Measurements from ENCODE around the gene PLXDC1. TPM values are rescaled to one million over a fixed set of nuclear protein-coding genes. Genes with fewer than 3 reads are reported as not detected.

Gene PLXDC1
- total RNA-seq, 1 donor from 2014 or later, result 12.2 TPM

- no peak overlapping the region for H3K27ac ChIP-seq (replicated peaks)
- no peak overlapping the region for H3K4me3 ChIP-seq
- no peaks in the 10 kb centered on the region for H3K9me3 ChIP-seq (replicated peaks)
- TF ChIP-seq, protein P1, sequence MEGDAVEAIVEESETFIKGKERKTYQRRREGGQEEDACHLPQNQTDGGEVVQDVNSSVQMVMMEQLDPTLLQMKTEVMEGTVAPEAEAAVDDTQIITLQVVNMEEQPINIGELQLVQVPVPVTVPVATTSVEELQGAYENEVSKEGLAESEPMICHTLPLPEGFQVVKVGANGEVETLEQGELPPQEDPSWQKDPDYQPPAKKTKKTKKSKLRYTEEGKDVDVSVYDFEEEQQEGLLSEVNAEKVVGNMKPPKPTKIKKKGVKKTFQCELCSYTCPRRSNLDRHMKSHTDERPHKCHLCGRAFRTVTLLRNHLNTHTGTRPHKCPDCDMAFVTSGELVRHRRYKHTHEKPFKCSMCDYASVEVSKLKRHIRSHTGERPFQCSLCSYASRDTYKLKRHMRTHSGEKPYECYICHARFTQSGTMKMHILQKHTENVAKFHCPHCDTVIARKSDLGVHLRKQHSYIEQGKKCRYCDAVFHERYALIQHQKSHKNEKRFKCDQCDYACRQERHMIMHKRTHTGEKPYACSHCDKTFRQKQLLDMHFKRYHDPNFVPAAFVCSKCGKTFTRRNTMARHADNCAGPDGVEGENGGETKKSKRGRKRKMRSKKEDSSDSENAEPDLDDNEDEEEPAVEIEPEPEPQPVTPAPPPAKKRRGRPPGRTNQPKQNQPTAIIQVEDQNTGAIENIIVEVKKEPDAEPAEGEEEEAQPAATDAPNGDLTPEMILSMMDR (IDR thresholded peaks at IDR 0.05; ENCODE audit: borderline replicate concordance), result no peak
- no peaks in the 10 kb centered on the region for H3K4me1 ChIP-seq
- DNase-seq, result no peak
- intact Hi-C loops (cut with micrococcal nuclease), result loop anchor here (10.0 kb wide), 1 partner anchor 71 kb away; no protein-coding TSS in a partner anchor
- peaks cover under 1% of the 10 kb centered on the region for H3K36me3 ChIP-seq
- H3K27me3 ChIP-seq (ENCODE audit: low read depth), result no peaks in the 10 kb centered on the region
Observed at GRCh38 chr17:39073353-39073752, 78.1 kb downstream of the PLXDC1 start.

- intact Hi-C loops (cut with micrococcal nuclease), result loop anchor here (10.0 kb wide), 1 partner anchor 73 kb away; no protein-coding TSS in a partner anchor
Observed at GRCh38 chr17:39071573-39071972, 79.9 kb downstream of the PLXDC1 start.

GRCh38 chr17:39069114-39069756 is 82.2 kb downstream of the PLXDC1 start:
- DNase-seq, result no peak
- Histone ChIP-seq H3K36me3 (no peaks in the 10 kb centered on the region), H3K9me3 (replicated peaks) (no peaks in the 10 kb centered on the region), H3K4me3 (no peak overlapping the region), H3K27me3 (ENCODE audit: low read depth) (no peaks in the 10 kb centered on the region), H3K27ac (replicated peaks) (no peak overlapping the region), H3K4me1 (peaks cover 7% of the 10 kb centered on the region)
- intact Hi-C loops (cut with micrococcal nuclease), result no loop called here
- TF ChIP-seq, protein P1 (IDR thresholded peaks at IDR 0.05; ENCODE audit: borderline replicate concordance), result peak; percentile 76

More at GRCh38 chr17:39071573-39071972, 79.9 kb downstream of the PLXDC1 start:
- no peak overlapping the region for H3K27ac ChIP-seq (replicated peaks)
- TF ChIP-seq, protein P1 (IDR thresholded peaks at IDR 0.05; ENCODE audit: borderline replicate concordance), result no peak
- H3K36me3 ChIP-seq, result no peaks in the 10 kb centered on the region
- H3K4me3 ChIP-seq, result no peak overlapping the region
- H3K9me3 ChIP-seq (replicated peaks), result no peaks in the 10 kb centered on the region
- H3K4me1 ChIP-seq, result no peaks in the 10 kb centered on the region
- no peak for DNase-seq
- no peaks in the 10 kb centered on the region for H3K27me3 ChIP-seq (ENCODE audit: low read depth)

GRCh38 chr17:39064819-39065218 is 86.6 kb downstream of the PLXDC1 start:
- TF ChIP-seq, protein P1 (IDR thresholded peaks at IDR 0.05; ENCODE audit: borderline replicate concordance), result no peak
- Histone ChIP-seq H3K4me3 (no peak overlapping the region), H3K9me3 (replicated peaks) (no peaks in the 10 kb centered on the region), H3K27ac (replicated peaks) (no peak overlapping the region), H3K27me3 (ENCODE audit: low read depth) (no peaks in the 10 kb centered on the region), H3K4me1 (peaks cover 21% of the 10 kb centered on the region), H3K36me3 (no peaks in the 10 kb centered on the region)
- DNase-seq, result no peak
- intact Hi-C loops (cut with micrococcal nuclease), result no loop called here

DNA sequence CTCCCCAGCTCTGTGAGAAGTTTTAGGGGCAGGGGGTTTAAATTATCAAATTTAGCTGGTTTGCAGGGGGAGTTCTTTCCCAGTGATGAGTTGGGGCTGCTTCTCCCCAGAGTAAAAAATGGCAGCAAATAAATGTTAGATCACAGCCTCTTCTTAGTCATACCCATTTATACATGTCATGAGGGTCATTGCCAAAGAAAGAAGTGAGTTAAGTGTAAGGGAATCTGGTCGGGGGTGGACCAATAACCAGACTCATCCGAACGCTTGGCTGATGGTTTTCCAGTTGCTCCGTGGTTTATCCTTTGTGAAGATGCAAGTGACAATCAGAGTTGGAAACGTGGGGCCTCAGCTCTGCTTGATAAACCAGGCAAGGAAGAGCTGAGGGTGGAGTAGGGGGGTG is 87.1 kb downstream of the PLXDC1 start:
- TF ChIP-seq, protein P1 (IDR thresholded peaks at IDR 0.05; ENCODE audit: borderline replicate concordance), result no peak
- no peak for DNase-seq
- peaks cover 21% of the 10 kb centered on the region for H3K4me1 ChIP-seq
- H3K4me3 ChIP-seq, result no peak overlapping the region
- no peaks in the 10 kb centered on the region for H3K9me3 ChIP-seq (replicated peaks)
- no peaks in the 10 kb centered on the region for H3K36me3 ChIP-seq
- intact Hi-C loops (cut with micrococcal nuclease), result no loop called here
- H3K27me3 ChIP-seq (ENCODE audit: low read depth), result no peaks in the 10 kb centered on the region
- no peak overlapping the region for H3K27ac ChIP-seq (replicated peaks)

All from left ventricle myocardium inferior (tissue), 1 donor.